Measurements from ENCODE around the gene CCDC27. TPM values are rescaled to one million over a fixed set of nuclear protein-coding genes. Genes with fewer than 3 reads are reported as not detected.

Gene CCDC27
- total and polyA plus RNA-seq, 7 donors = not detected

- no peak overlapping the region for H3K4me3 ChIP-seq
- no peak for DNase-seq
- TF ChIP-seq POLR2AphosphoS5 (IDR thresholded peaks at IDR 0.05) (no peak), CTCF (IDR thresholded peaks at IDR 0.05) (no peak), POLR2A (IDR thresholded peaks at IDR 0.05) (no peak), EP300 (IDR thresholded peaks at IDR 0.05) (no peak)
- no peaks in the 10 kb centered on the region for H3K9me3 ChIP-seq
- no peaks in the 10 kb centered on the region for H3K4me1 ChIP-seq
- WGBS, 2 donors = 21% methylated on average over 19 of the region's 19 CpGs
- intact Hi-C loops (cut with DNase I) = no loop called here
- peaks cover 22 to 74% (median 52%) of the 10 kb centered on the region in 3 donors for H3K27me3 ChIP-seq
- no peaks in the 10 kb centered on the region for H3K36me3 ChIP-seq
- no peak overlapping the region for H3K27ac ChIP-seq
These were observed 43.5 kb upstream of the CCDC27 start for GRCh38 chr1:3708791-3709190.

- H3K27me3 ChIP-seq = peaks cover 22 to 76% (median 52%) of the 10 kb centered on the region in 3 donors
- intact Hi-C loops (cut with DNase I) = no loop called here
- no peak overlapping the region for H3K4me3 ChIP-seq
- TF ChIP-seq CTCF (IDR thresholded peaks at IDR 0.05) (no peak), POLR2AphosphoS5 (IDR thresholded peaks at IDR 0.05) (no peak), EP300 (IDR thresholded peaks at IDR 0.05) (no peak), POLR2A (IDR thresholded peaks at IDR 0.05) (no peak)
- H3K27ac ChIP-seq = no peak overlapping the region
- H3K4me1 ChIP-seq = no peaks in the 10 kb centered on the region
- no peaks in the 10 kb centered on the region for H3K36me3 ChIP-seq
- WGBS, 2 donors = 89 to 92% methylated on average over 15 of the region's 15 CpGs
- DNase-seq = no peak
- no peaks in the 10 kb centered on the region for H3K9me3 ChIP-seq
These were observed 42.0 kb upstream of the CCDC27 start for GRCh38 chr1:3710251-3710650.

GRCh38 chr1:3711381-3711779, 40.9 kb upstream of the CCDC27 start:
- Histone ChIP-seq H3K9me3 (no peaks in the 10 kb centered on the region), H3K36me3 (no peaks in the 10 kb centered on the region), H3K4me3 (no peak overlapping the region), H3K27ac (no peak overlapping the region), H3K27me3 (peaks cover 22 to 82% (median 56%) of the 10 kb centered on the region in 3 donors), H3K4me1 (no peaks in the 10 kb centered on the region)
- WGBS, 2 donors = 68 to 76% methylated on average over 11 of the region's 11 CpGs
- no peak for TF ChIP-seq CTCF (IDR thresholded peaks at IDR 0.05)
- TF ChIP-seq POLR2AphosphoS5 (IDR thresholded peaks at IDR 0.05) = no peak
- no peak for TF ChIP-seq EP300 (IDR thresholded peaks at IDR 0.05)
- no peak for TF ChIP-seq POLR2A (IDR thresholded peaks at IDR 0.05)
- intact Hi-C loops (cut with DNase I) = no loop called here
- no peak for DNase-seq

GRCh38 chr1:3711780-3712451, 40.3 kb upstream of the CCDC27 start:
- H3K27me3 ChIP-seq = peaks cover 27 to 82% (median 60%) of the 10 kb centered on the region in 3 donors
- TF ChIP-seq POLR2AphosphoS5 (IDR thresholded peaks at IDR 0.05) (no peak), CTCF (IDR thresholded peaks at IDR 0.05) (no peak), EP300 (IDR thresholded peaks at IDR 0.05) (no peak), POLR2A (IDR thresholded peaks at IDR 0.05) (no peak)
- no peak for DNase-seq
- H3K4me3 ChIP-seq = no peak overlapping the region
- WGBS, 2 donors = 58 to 74% methylated on average over 24 of the region's 24 CpGs
- H3K9me3 ChIP-seq = no peaks in the 10 kb centered on the region
- intact Hi-C loops (cut with DNase I) = no loop called here
- no peaks in the 10 kb centered on the region for H3K36me3 ChIP-seq
- no peak overlapping the region for H3K27ac ChIP-seq
- H3K4me1 ChIP-seq = no peaks in the 10 kb centered on the region

All from sigmoid colon (tissue), 7 donors.